ENCODE measurements around the gene SLC25A30.

DNA sequence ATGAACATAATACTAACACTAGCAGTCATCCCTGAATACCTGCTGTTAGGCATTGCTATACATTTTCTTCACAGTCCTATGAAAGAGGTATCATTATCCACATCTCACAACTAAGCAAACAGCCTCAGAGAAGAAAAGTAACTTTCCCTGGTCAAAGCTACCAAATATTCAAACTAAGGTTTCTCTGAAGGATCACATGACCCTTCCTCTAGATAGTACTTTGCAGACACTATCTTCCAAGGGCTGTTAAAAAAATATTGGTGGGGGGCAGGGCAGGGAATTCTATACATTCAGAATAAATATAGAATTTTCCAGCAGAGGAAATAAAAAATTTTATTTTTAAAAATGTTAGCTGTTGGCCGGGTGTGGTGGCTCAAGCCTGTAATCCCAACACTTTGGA, 3.1 kb downstream of the SLC25A30 start:
- no peak for TF ChIP-seq POLR2AphosphoS5 (IDR thresholded peaks at IDR 0.05; ENCODE audit: insufficient read depth in 1 of 2, low read depth in 1 of 2)
- TF ChIP-seq, protein P1, sequence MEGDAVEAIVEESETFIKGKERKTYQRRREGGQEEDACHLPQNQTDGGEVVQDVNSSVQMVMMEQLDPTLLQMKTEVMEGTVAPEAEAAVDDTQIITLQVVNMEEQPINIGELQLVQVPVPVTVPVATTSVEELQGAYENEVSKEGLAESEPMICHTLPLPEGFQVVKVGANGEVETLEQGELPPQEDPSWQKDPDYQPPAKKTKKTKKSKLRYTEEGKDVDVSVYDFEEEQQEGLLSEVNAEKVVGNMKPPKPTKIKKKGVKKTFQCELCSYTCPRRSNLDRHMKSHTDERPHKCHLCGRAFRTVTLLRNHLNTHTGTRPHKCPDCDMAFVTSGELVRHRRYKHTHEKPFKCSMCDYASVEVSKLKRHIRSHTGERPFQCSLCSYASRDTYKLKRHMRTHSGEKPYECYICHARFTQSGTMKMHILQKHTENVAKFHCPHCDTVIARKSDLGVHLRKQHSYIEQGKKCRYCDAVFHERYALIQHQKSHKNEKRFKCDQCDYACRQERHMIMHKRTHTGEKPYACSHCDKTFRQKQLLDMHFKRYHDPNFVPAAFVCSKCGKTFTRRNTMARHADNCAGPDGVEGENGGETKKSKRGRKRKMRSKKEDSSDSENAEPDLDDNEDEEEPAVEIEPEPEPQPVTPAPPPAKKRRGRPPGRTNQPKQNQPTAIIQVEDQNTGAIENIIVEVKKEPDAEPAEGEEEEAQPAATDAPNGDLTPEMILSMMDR (IDR thresholded peaks at IDR 0.05) = no peak
- TF ChIP-seq POLR2A (IDR thresholded peaks at IDR 0.05) = no peak

Data from vagina (tissue), 2 donors.